ENCODE data around the gene GGNBP2.
A peak's percentile ranks its signal among the peaks of the same experiment; 100 is the strongest.

GGNBP2 gene

GRCh38 chr17:36515837-36516236 lies 28.9 kb upstream of the GGNBP2 start:
- Histone ChIP-seq H3K36me3 (ENCODE audit: control insufficient read depth, insufficient read depth, low read length) (peaks cover 22% of the 10 kb centered on the region), H3K9me3 (ENCODE audit: control insufficient read depth, insufficient read depth, low read length) (no peaks in the 10 kb centered on the region), H3K27me3 (ENCODE audit: control insufficient read depth, insufficient read depth, low read length) (no peaks in the 10 kb centered on the region), H3K4me1 (ENCODE audit: control insufficient read depth, insufficient read depth, low read length) (no peaks in the 10 kb centered on the region), H3K27ac (ENCODE audit: low read length) (no peak overlapping the region), H3K4me3 (ENCODE audit: low read length) (no peak overlapping the region)
- DNase-seq (ENCODE audit: low read depth, low spot score): no peak
- no CpG with 5 or more reads among the region's 4 CpGs for WGBS (ENCODE audit: insufficient coverage, insufficient read length)

- H3K9me3 ChIP-seq (ENCODE audit: control insufficient read depth, insufficient read depth, low read length): no peaks in the 10 kb centered on the region
- DNase-seq (ENCODE audit: low read depth, low spot score): no peak
- no peak overlapping the region for H3K4me3 ChIP-seq (ENCODE audit: low read length)
- peaks cover 31% of the 10 kb centered on the region for H3K36me3 ChIP-seq (ENCODE audit: control insufficient read depth, insufficient read depth, low read length)
- H3K27ac ChIP-seq (ENCODE audit: low read length): no peak overlapping the region
- H3K27me3 ChIP-seq (ENCODE audit: control insufficient read depth, insufficient read depth, low read length): no peaks in the 10 kb centered on the region
- no CpG with 5 or more reads among the region's 2 CpGs for WGBS (ENCODE audit: insufficient coverage, insufficient read length)
- no peaks in the 10 kb centered on the region for H3K4me1 ChIP-seq (ENCODE audit: control insufficient read depth, insufficient read depth, low read length)
These were observed 21.6 kb upstream of the GGNBP2 start for GRCh38 chr17:36523113-36523512.

GRCh38 chr17:36524428-36524876 lies 20.3 kb upstream of the GGNBP2 start:
- H3K36me3 ChIP-seq (ENCODE audit: control insufficient read depth, insufficient read depth, low read length): peaks cover 35% of the 10 kb centered on the region
- H3K9me3 ChIP-seq (ENCODE audit: control insufficient read depth, insufficient read depth, low read length): no peaks in the 10 kb centered on the region
- H3K27me3 ChIP-seq (ENCODE audit: control insufficient read depth, insufficient read depth, low read length): no peaks in the 10 kb centered on the region
- no peak for DNase-seq (ENCODE audit: low read depth, low spot score)
- H3K4me3 ChIP-seq (ENCODE audit: low read length): no peak overlapping the region
- no peak overlapping the region for H3K27ac ChIP-seq (ENCODE audit: low read length)
- H3K4me1 ChIP-seq (ENCODE audit: control insufficient read depth, insufficient read depth, low read length): no peaks in the 10 kb centered on the region
- WGBS (ENCODE audit: insufficient coverage, insufficient read length): no CpG with 5 or more reads among the region's 4 CpGs

DNA sequence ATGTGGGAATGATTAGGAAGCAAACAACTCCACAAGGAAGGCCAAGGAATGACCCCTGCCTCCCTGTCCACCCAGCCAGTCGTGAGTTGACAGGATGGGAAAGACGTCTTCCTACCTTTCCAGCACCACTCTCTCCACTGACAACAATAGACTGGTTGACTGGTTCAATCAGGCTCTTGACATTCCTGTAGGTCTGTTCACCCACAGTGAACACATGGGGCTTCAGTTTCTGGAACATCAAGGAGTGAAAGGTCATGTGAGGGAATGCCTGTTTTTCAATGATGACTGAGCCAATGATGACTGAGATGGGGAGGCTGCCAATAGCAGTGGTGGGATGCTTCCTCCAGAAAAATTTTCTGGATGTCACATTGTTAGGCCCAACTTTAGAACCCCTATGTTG lies 19.6 kb upstream of the GGNBP2 start:
- Histone ChIP-seq H3K36me3 (ENCODE audit: control insufficient read depth, insufficient read depth, low read length) (peaks cover 35% of the 10 kb centered on the region), H3K9me3 (ENCODE audit: control insufficient read depth, insufficient read depth, low read length) (no peaks in the 10 kb centered on the region), H3K27ac (ENCODE audit: low read length) (no peak overlapping the region), H3K4me3 (ENCODE audit: low read length) (no peak overlapping the region), H3K27me3 (ENCODE audit: control insufficient read depth, insufficient read depth, low read length) (no peaks in the 10 kb centered on the region), H3K4me1 (ENCODE audit: control insufficient read depth, insufficient read depth, low read length) (no peaks in the 10 kb centered on the region)
- no CpG with 5 or more reads among the region's 2 CpGs for WGBS (ENCODE audit: insufficient coverage, insufficient read length)
- DNase-seq (ENCODE audit: low read depth, low spot score): no peak

- no CpG with 5 or more reads among the region's 6 CpGs for WGBS (ENCODE audit: insufficient coverage, insufficient read length)
- Histone ChIP-seq H3K9me3 (ENCODE audit: control insufficient read depth, insufficient read depth, low read length) (no peaks in the 10 kb centered on the region), H3K27ac (ENCODE audit: low read length) (no peak overlapping the region), H3K27me3 (ENCODE audit: control insufficient read depth, insufficient read depth, low read length) (no peaks in the 10 kb centered on the region), H3K36me3 (ENCODE audit: control insufficient read depth, insufficient read depth, low read length) (peaks cover 35% of the 10 kb centered on the region), H3K4me3 (ENCODE audit: low read length) (no peak overlapping the region), H3K4me1 (ENCODE audit: control insufficient read depth, insufficient read depth, low read length) (no peaks in the 10 kb centered on the region)
- no peak for DNase-seq (ENCODE audit: low read depth, low spot score)
These were observed 18.8 kb upstream of the GGNBP2 start for GRCh38 chr17:36525888-36526287.

GRCh38 chr17:36527621-36528250 lies 17.0 kb upstream of the GGNBP2 start:
- Histone ChIP-seq H3K4me3 (ENCODE audit: low read length) (no peak overlapping the region), H3K4me1 (ENCODE audit: control insufficient read depth, insufficient read depth, low read length) (no peaks in the 10 kb centered on the region), H3K27ac (ENCODE audit: low read length) (no peak overlapping the region), H3K27me3 (ENCODE audit: control insufficient read depth, insufficient read depth, low read length) (no peaks in the 10 kb centered on the region), H3K9me3 (ENCODE audit: control insufficient read depth, insufficient read depth, low read length) (no peaks in the 10 kb centered on the region), H3K36me3 (ENCODE audit: control insufficient read depth, insufficient read depth, low read length) (peaks cover 43% of the 10 kb centered on the region)
- no CpG with 5 or more reads among the region's 7 CpGs for WGBS (ENCODE audit: insufficient coverage, insufficient read length)
- DNase-seq (ENCODE audit: low read depth, low spot score): no peak

DNA sequence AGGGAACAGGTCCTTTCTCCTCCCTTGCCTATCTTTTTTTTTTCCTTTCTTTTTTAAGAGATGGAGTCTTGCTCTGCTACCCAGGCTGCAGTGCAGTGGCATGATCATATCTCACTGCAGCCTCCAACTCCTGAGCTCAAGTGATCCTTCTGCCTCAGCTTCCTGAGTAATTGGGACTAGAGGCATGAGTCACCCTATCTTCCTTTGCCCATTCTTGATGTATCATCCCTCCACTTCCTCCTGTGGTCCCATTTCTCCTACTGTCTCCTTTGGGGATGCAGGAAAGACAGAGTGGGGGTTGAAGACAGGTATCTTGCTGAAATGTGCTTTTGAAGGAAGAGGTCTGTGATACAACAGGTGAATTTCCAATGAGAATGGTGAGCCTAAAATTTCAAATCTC lies 15.6 kb upstream of the GGNBP2 start:
- no peaks in the 10 kb centered on the region for H3K27me3 ChIP-seq (ENCODE audit: control insufficient read depth, insufficient read depth, low read length)
- H3K4me3 ChIP-seq (ENCODE audit: low read length): no peak overlapping the region
- no peaks in the 10 kb centered on the region for H3K4me1 ChIP-seq (ENCODE audit: control insufficient read depth, insufficient read depth, low read length)
- no peak for DNase-seq (ENCODE audit: low read depth, low spot score)
- no peaks in the 10 kb centered on the region for H3K9me3 ChIP-seq (ENCODE audit: control insufficient read depth, insufficient read depth, low read length)
- no peak overlapping the region for H3K27ac ChIP-seq (ENCODE audit: low read length)
- peaks cover 43% of the 10 kb centered on the region for H3K36me3 ChIP-seq (ENCODE audit: control insufficient read depth, insufficient read depth, low read length)

GRCh38 chr17:36532435-36532975 lies 12.2 kb upstream of the GGNBP2 start:
- H3K4me1 ChIP-seq (ENCODE audit: control insufficient read depth, insufficient read depth, low read length): no peaks in the 10 kb centered on the region
- H3K4me3 ChIP-seq (ENCODE audit: low read length): no peak overlapping the region
- no peak for DNase-seq (ENCODE audit: low read depth, low spot score)
- no peaks in the 10 kb centered on the region for H3K9me3 ChIP-seq (ENCODE audit: control insufficient read depth, insufficient read depth, low read length)
- H3K27me3 ChIP-seq (ENCODE audit: control insufficient read depth, insufficient read depth, low read length): no peaks in the 10 kb centered on the region
- H3K27ac ChIP-seq (ENCODE audit: low read length): no peak overlapping the region
- H3K36me3 ChIP-seq (ENCODE audit: control insufficient read depth, insufficient read depth, low read length): peaks cover 24% of the 10 kb centered on the region
- no CpG with 5 or more reads among the region's 2 CpGs for WGBS (ENCODE audit: insufficient coverage, insufficient read length)

DNA sequence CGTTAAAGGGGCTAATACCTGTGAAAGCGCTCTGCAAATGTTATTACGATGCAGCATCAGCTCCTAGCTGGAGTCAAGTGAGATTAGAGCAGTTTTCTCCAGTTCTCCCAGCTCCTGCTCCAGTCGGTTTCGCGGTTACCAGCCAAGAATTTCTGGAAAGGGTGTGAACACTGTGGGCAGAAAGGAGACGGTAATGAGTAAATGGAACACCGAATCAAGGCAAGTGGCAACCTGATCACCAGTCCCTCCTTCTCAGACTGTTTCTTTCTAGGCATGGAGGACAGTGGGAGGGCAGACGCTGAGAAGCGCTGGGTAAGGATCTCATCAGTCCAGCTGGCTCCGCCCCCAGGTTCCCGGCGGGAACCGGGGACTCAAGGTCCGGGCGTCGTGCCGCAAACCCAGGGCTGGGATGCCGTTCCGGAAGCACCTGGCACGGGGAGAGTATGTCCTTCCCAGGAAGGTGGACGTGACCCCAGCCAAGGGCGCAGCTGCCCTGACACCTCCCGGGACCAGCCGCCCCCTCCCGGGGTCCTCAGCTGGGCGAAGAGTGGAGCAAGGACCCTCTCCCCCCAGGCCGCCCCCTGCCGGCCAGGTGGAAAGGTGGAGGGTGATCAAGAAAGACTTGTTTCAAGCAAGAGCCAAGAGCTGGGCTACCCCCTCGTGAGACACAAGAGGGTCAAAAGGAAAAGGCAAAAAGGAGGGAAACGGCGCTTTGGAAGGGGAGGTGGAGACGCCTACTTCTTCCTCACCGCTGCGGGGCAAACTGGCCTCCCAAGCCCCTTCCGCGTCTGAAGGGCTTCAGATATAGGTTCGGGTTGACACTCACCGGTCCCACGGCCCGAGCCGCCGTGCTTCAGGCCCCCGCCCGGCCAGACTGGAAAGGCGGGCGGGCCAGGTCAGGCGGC lies 10.5 kb upstream of the GGNBP2 start:
- Histone ChIP-seq H3K9me3 (ENCODE audit: control insufficient read depth, insufficient read depth, low read length) (no peaks in the 10 kb centered on the region), H3K4me1 (ENCODE audit: control insufficient read depth, insufficient read depth, low read length) (no peaks in the 10 kb centered on the region), H3K27me3 (ENCODE audit: control insufficient read depth, insufficient read depth, low read length) (no peaks in the 10 kb centered on the region), H3K36me3 (ENCODE audit: control insufficient read depth, insufficient read depth, low read length) (peaks cover 15% of the 10 kb centered on the region; the same call in 1 of the 2 replicates), H3K4me3 (ENCODE audit: low read length) (peak overlapping the region; percentile 92; the same call in 1 of the 2 replicates), H3K27ac (ENCODE audit: low read length) (no peak overlapping the region)
- no CpG with 5 or more reads among the region's 48 CpGs for WGBS (ENCODE audit: insufficient coverage, insufficient read length)
- peak; percentile 55 for DNase-seq (ENCODE audit: low read depth, low spot score)

DNA sequence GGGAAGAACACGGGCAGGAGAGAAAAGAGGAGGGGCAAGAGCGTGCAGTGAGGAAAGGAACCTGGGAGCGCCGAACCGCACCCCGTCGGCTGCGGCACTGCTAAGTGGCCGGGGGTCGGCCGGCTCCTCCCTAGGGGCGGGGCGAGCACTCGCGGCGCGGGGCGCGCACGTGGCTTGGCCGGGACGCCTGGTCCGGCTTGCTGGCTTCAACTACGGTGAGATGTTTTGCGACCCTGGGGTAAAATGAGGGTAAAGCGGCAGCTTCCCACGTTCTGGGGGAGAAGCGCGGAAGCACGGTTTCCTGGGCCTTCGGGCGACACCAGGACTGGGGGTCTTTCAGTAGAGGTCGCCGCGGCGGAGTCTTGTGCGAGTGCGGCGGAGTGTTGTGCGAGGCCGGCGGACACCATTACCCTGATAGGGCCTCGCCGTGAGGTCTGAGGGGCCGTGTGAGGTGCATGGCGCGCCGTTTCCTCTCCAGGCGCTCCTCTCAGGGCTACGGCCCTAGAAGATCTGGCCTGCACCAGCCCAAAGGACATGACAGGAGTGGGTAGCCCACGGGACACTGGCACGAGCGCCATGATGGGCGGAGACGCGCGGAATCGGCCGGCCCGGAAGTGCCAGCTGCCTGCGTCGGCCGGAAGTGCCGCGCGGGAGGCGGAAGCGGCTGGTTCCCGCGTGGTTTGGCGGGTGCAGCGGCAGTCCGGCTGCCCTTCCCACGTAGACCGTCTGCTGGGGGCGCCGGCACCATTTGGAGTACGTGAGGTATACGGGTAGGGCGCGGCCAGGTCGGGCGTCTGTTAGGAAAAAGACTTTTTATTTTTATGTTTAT lies 9.7 kb upstream of the GGNBP2 start, which contains the start of the genes MYO19 and PIGW:
Gene MYO19 (minus strand): TSS at position 29 of the 829 bp plus-strand sequence. CDS start 2,330 bp downstream, outside the sequence.
Gene PIGW (plus strand): TSS at position 148 of the 829 bp plus-strand sequence. CDS start 2,115 bp downstream, outside the sequence.
- peak; percentile 85 for DNase-seq (ENCODE audit: low read depth, low spot score)
- no CpG with 5 or more reads among the region's 83 CpGs for WGBS (ENCODE audit: insufficient coverage, insufficient read length)
- H3K27ac ChIP-seq (ENCODE audit: low read length): no peak within 1 kb of the TSS
- peaks cover 15% of the 10 kb centered on the region; the same call in 1 of the 2 replicates for H3K36me3 ChIP-seq (ENCODE audit: control insufficient read depth, insufficient read depth, low read length)
- no peaks in the 10 kb centered on the region for H3K9me3 ChIP-seq (ENCODE audit: control insufficient read depth, insufficient read depth, low read length)
- H3K27me3 ChIP-seq (ENCODE audit: control insufficient read depth, insufficient read depth, low read length): no peaks in the 10 kb centered on the region
- H3K4me3 ChIP-seq (ENCODE audit: low read length): peak within 1 kb of the TSS; percentile 92
- H3K4me1 ChIP-seq (ENCODE audit: control insufficient read depth, insufficient read depth, low read length): no peaks in the 10 kb centered on the region

Data from iPS DF 6.9 (cell line).